Endothelial cell of umbilical vein (primary cell): ENCODE measurements around the gene KCNJ16. TPM values are rescaled to one million over a fixed set of nuclear protein-coding genes. Genes with fewer than 3 reads are reported as not detected.

Experiments
- BruUV-seq: library from RNA; stranded (reverse); fragments of 400-500 nt; replicated peaks from 2 replicates; lab custom pipeline; 2021; lab: Mats Ljungman, UMichigan
- CTCF ChIA-PET: fragments of 300-600, 350-600 bp; sonication (Branson Sonifier 250); formaldehyde crosslinking; loops from one replicate; lab custom pipeline; 2021; ENCODE audit warnings: antibody characterized with exemption, inconsistent platforms; lab: Charles Lee
- POLR2A ChIA-PET: fragments of 300-600, 350-600 bp; sonication (Branson Sonifier 250); formaldehyde crosslinking; loops from one replicate; lab custom pipeline; 2021; ENCODE audit warnings: antibody characterized with exemption, inconsistent platforms; lab: Charles Lee
- DNase-seq: peaks from one replicate; pipeline ENCODE4 v3.0.0-alpha.2; 2011; ENCODE audit warnings: low read depth, low spot score
- FAIRE-seq: peaks from 2 replicates; lab custom pipeline; 2011; peaks lifted over from hg19 to GRCh38; lab: Jason Lieb, UNC
- H2AFZ ChIP-seq: 2 replicates; pipeline ENCODE4 v1.6.0; 2012; ENCODE audit warnings: low read depth, low read length, control low read depth, inconsistent platforms
- H3K27ac ChIP-seq: 2 replicates; pipeline ENCODE4 v1.5.1; 2011; ENCODE audit warnings: low read depth, mild to moderate bottlenecking, control low read depth, low read length, moderate library complexity; ENCODE audit not compliant: insufficient read depth
- H3K27me3 ChIP-seq, 2 experiments: 2 replicates each; pipeline versions ENCODE4 v1.6.0 to v1.6.1; 2011; ENCODE audit warnings: low read length in 2 of 2, mixed read lengths in 1 of 2; ENCODE audit not compliant: control insufficient read depth in 2 of 2, insufficient read depth in 2 of 2
- H3K36me3 ChIP-seq, 2 experiments: 2 replicates in 1 of 2; 3 replicates in 1 of 2; pipeline ENCODE4 v1.5.1; 2011; ENCODE audit warnings: low read length in 2 of 2, mild to moderate bottlenecking in 1 of 2, moderate library complexity in 1 of 2; ENCODE audit not compliant: control insufficient read depth in 2 of 2, insufficient read depth in 2 of 2; ENCODE audit errors: extremely low read depth in 1 of 2
- H3K4me1 ChIP-seq: 3 replicates; pipeline ENCODE4 v1.5.1; 2011; ENCODE audit warnings: mild to moderate bottlenecking, low read length; ENCODE audit not compliant: control insufficient read depth, insufficient read depth; ENCODE audit errors: extremely low read depth
- H3K4me2 ChIP-seq: 2 replicates; pipeline ENCODE4 v1.6.1; 2011; ENCODE audit warnings: low read length, control low read depth, mixed read lengths; ENCODE audit not compliant: insufficient read depth
- H3K4me3 ChIP-seq, 3 experiments: fragments of 200-600 bp in 1 of 3; sonication (generic), shearing (Covaris generic) in 1 of 3; replicated peaks in 1 of 3; 2 replicates each; pipeline ENCODE4 v1.5.1; 2011 to 2016; ENCODE audit warnings: control low read depth in 3 of 3, low read length in 3 of 3, mild to moderate bottlenecking in 2 of 3, inconsistent platforms in 1 of 3, low read depth in 1 of 3, moderate library complexity in 1 of 3; ENCODE audit not compliant: insufficient read depth in 1 of 3
- H3K79me2 ChIP-seq: 2 replicates; pipeline ENCODE4 v1.6.0; 2012; ENCODE audit warnings: low read length, inconsistent platforms; ENCODE audit not compliant: control insufficient read depth, insufficient read depth
- H3K9ac ChIP-seq: replicated peaks from 2 replicates; pipeline ENCODE3; 2011; ENCODE audit warnings: low read length, control low read depth; ENCODE audit not compliant: insufficient read depth; ENCODE audit errors: extremely low read depth
- H3K9me1 ChIP-seq: replicated peaks from 3 replicates; pipeline ENCODE4 v1.6.0; 2011; ENCODE audit warnings: mild to moderate bottlenecking, low read length; ENCODE audit not compliant: control insufficient read depth, insufficient read depth; ENCODE audit errors: extremely low read depth
- H3K9me3 ChIP-seq: replicated peaks from 2 replicates; pipeline ENCODE4 v1.5.1; 2012; ENCODE audit warnings: low read length, inconsistent platforms; ENCODE audit not compliant: control insufficient read depth, insufficient read depth
- H4K20me1 ChIP-seq: replicated peaks from 2 replicates; pipeline ENCODE3; 2011; ENCODE audit warnings: mild to moderate bottlenecking, low read length; ENCODE audit not compliant: control insufficient read depth, insufficient read depth; ENCODE audit errors: extremely low read depth
- EZH2 ChIP-seq: IDR thresholded peaks from 2 replicates; pipeline ENCODE4 v1.6.1; 2012; ENCODE audit warnings: borderline replicate concordance, low read depth, mild to moderate bottlenecking, moderate library complexity, low read length, inconsistent platforms; ENCODE audit not compliant: severe bottlenecking
- JUN ChIP-seq: IDR thresholded peaks from 2 replicates; pipeline ENCODE4 v1.6.1; 2011; ENCODE audit warnings: borderline replicate concordance, low read depth; ENCODE audit not compliant: insufficient read length, insufficient read depth
- MYC ChIP-seq: IDR thresholded peaks from one replicate; pipeline ENCODE4 v1.6.1; 2011; ENCODE audit warnings: mild to moderate bottlenecking, low read depth, low read length
- POLR2AphosphoS5 ChIP-seq: IDR thresholded peaks from 2 replicates; pipeline ENCODE4 v1.6.1; 2012; ENCODE audit warnings: low read depth, mild to moderate bottlenecking, control low read depth, low read length, moderate library complexity; ENCODE audit not compliant: insufficient read depth
- dilution Hi-C: fragments of 300-500 bp; cut with MboI; formaldehyde crosslinking; loops from one replicate; pipeline ENCODE4 v1.15.0; 2019; ENCODE audit warnings: low sequenced_read_pairs; ENCODE audit not compliant: extremely low pct_ligation_motif_present
- intact Hi-C: fragments of 100-400 bp; cut with micrococcal nuclease; formaldehyde crosslinking; loops from one replicate; pipeline ENCODE4 v1.10.0; 2022
- polyA plus RNA-seq, 4 experiments: library from polyadenylated mRNA; depleted of rRNA in 3 of 4; stranded (reverse) in 3 of 4; unstranded in 1 of 4; fragments of >200 nt; gene quantifications; 2 replicates each; pipeline versions ENCODE4 v1.2.1 to v1.2.3, GENCODE V29; 2011 to 2012; ENCODE audit warnings: missing spikeins in 1 of 4
- total RNA-seq: library from RNA; stranded (reverse); gene quantifications from 2 replicates; pipeline ENCODE4 v1.2.3, GENCODE V29; 2021
- TF ChIP-seq, protein P1 (sequence below), 2 donors: IDR thresholded peaks; 1 replicate in 1 of 2; 2 replicates in 1 of 2; pipeline ENCODE4 v1.5.1; 2011; ENCODE audit warnings: low read length in 2 of 2, mild to moderate bottlenecking in 2 of 2, moderate library complexity in 2 of 2, control low read depth in 1 of 2, inconsistent platforms in 1 of 2, low read depth in 1 of 2; ENCODE audit not compliant: insufficient read depth in 1 of 2; ENCODE audit errors: extremely low read depth in 1 of 2

Gene KCNJ16
- total and polyA plus RNA-seq, 2 donors (not counting 3 experiments of a cell fraction or from before 2014, with no cell fraction given) = 0.07 TPM; not detected in 1

DNA sequence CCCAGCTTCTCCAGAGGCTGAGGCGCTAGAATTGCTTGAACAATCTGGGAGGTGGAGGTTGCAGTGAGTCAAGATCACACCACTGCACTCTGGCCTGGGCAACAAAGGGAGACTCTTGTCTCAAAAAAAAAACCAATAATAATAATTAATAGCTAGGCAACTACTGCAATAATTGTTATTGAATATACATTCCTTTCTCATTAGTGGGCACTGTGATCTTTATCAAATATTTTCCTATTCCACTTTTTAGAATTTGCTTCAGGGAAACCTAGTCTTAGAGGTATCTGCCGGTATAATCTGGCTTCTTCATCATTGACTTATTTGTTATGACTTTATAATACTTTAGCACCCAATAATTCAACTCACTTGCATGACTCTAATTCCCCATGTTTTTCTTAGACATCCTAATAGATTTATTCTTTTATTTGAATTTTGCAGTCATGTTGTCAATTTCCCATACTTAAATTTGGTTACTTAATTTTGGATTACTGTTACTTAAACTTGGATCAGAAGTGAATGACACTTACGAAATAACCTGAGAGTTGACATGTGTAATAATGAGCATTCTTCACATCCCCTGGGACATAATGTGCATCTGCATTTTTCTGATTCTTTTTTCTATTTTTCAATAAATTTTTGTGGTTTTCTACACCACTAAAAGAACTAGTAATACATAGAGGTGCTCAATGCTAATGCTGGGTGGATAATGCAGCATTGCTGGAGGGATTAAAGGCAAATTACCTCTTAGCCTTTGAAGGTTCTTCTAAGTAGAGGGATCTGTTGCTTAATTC lies 25.0 kb upstream of the KCNJ16 start:
- no peak for FAIRE-seq

More for the DNA sequence above, 25.0 kb upstream of the KCNJ16 start:
- H3K4me3 ChIP-seq = no peak overlapping the region
- no peak overlapping the region for H2AFZ ChIP-seq
- DNase-seq = no peak
- H3K9me3 ChIP-seq = no peaks in the 10 kb centered on the region
- POLR2A ChIA-PET = interaction anchor here (0.6 kb wide), 1 partner anchor 1222 kb away, joined by 6 read pairs; no protein-coding TSS in a partner anchor
- no peak overlapping the region for H3K9ac ChIP-seq
- intact Hi-C loops = no loop called here
- dilution Hi-C loops = no loop called here
- no peaks in the 10 kb centered on the region for H4K20me1 ChIP-seq
- H3K27me3 ChIP-seq = no peaks in the 10 kb centered on the region
- H3K4me1 ChIP-seq = peaks cover 6% of the 10 kb centered on the region
- no peak overlapping the region for H3K27ac ChIP-seq
- no TSS peak for BruUV-seq
- no peaks in the 10 kb centered on the region for H3K79me2 ChIP-seq
- H3K36me3 ChIP-seq = no peaks in the 10 kb centered on the region
- CTCF ChIA-PET = interaction anchor here (1.6 kb wide), 1 partner anchor 94 kb away, joined by 4 read pairs; no protein-coding TSS in a partner anchor
- TF ChIP-seq, protein P1, sequence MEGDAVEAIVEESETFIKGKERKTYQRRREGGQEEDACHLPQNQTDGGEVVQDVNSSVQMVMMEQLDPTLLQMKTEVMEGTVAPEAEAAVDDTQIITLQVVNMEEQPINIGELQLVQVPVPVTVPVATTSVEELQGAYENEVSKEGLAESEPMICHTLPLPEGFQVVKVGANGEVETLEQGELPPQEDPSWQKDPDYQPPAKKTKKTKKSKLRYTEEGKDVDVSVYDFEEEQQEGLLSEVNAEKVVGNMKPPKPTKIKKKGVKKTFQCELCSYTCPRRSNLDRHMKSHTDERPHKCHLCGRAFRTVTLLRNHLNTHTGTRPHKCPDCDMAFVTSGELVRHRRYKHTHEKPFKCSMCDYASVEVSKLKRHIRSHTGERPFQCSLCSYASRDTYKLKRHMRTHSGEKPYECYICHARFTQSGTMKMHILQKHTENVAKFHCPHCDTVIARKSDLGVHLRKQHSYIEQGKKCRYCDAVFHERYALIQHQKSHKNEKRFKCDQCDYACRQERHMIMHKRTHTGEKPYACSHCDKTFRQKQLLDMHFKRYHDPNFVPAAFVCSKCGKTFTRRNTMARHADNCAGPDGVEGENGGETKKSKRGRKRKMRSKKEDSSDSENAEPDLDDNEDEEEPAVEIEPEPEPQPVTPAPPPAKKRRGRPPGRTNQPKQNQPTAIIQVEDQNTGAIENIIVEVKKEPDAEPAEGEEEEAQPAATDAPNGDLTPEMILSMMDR (IDR thresholded peaks at IDR 0.05; ENCODE audit: extremely low read depth in 1 of 2, insufficient read depth in 1 of 2, low read depth in 1 of 2, low read length in 2 of 2) = no peak
- TF ChIP-seq MYC = no peak
- no peak for TF ChIP-seq JUN
- no peak for TF ChIP-seq POLR2AphosphoS5
- no peak for TF ChIP-seq EZH2
- no peak overlapping the region for H3K4me2 ChIP-seq
- no peaks in the 10 kb centered on the region for H3K9me1 ChIP-seq
